Upper lobe of left lung (tissue), 6 donors: Measurements from ENCODE around the gene C12orf75. TPM values are rescaled to one million over a fixed set of nuclear protein-coding genes. Genes with fewer than 3 reads are reported as not detected.

ENCODE experiments used
- ATAC-seq, 2 donors: fragments of 200-7000 bp; cut with Tn5 transposase; one replicate each; pipeline ENCODE4 v1.9.1; 2022; ENCODE audit warnings: mild to moderate bottlenecking in 2 of 2, moderate library complexity in 2 of 2; ENCODE audit not compliant: low FRiP score in 2 of 2
- DNase-seq, 2 donors: peaks; one replicate each; pipeline ENCODE4 v3.0.0-alpha.2; 2019 to 2020
- H3K27ac ChIP-seq, 4 donors: fragments of 200-600 bp; sonication (generic); one replicate each; pipeline ENCODE4 v1.5.1; 2016 to 2019
- H3K27me3 ChIP-seq, 4 donors: fragments of 200-600 bp; sonication (generic); one replicate each; pipeline ENCODE4 v1.5.1; 2017 to 2019
- H3K36me3 ChIP-seq, 4 donors: fragments of 200-600 bp; sonication (generic); one replicate each; pipeline ENCODE4 v1.5.1; 2016 to 2019
- H3K4me1 ChIP-seq, 4 donors: fragments of 200-600 bp; sonication (generic); one replicate each; pipeline ENCODE4 v1.5.1; 2018 to 2019
- H3K4me3 ChIP-seq, 4 donors: fragments of 200-600 bp; sonication (generic); one replicate each; pipeline ENCODE4 v1.5.1; 2017 to 2019; ENCODE audit warnings: mild to moderate bottlenecking in 2 of 4, moderate library complexity in 1 of 4
- H3K9me3 ChIP-seq, 4 donors: fragments of 200-600 bp; sonication (generic); one replicate each; pipeline ENCODE4 v1.5.1; 2018 to 2019
- CTCF ChIP-seq, 6 experiments: fragments of 450-650 bp in 4 of 6; fragments of 200-600 bp in 2 of 6; sonication (generic) in 2 of 6; IDR thresholded peaks; one replicate each; pipeline ENCODE4 v1.5.1; 2016 to 2019; ENCODE audit warnings: antibody characterized with exemption in 6 of 6
- EP300 ChIP-seq, 4 donors: sonication (generic); formaldehyde crosslinking; IDR thresholded peaks; one replicate each; pipeline ENCODE4 v1.5.1; 2017; ENCODE audit warnings: antibody characterized with exemption in 4 of 4, control low read depth in 2 of 4
- POLR2A ChIP-seq, 4 donors: fragments of 450-650 bp; IDR thresholded peaks; one replicate each; pipeline ENCODE4 v1.5.1; 2016 to 2017; ENCODE audit warnings: antibody characterized with exemption in 4 of 4, mild to moderate bottlenecking in 2 of 4
- POLR2AphosphoS5 ChIP-seq, 2 donors: sonication (generic); formaldehyde crosslinking; IDR thresholded peaks; one replicate each; pipeline ENCODE4 v1.5.1; 2017; ENCODE audit warnings: antibody characterized with exemption in 2 of 2
- WGBS, 2 donors: methylation state at CpG; one replicate each; pipeline ENCODE4 v1.1.5; 2017 to 2018; 5-methylcytosine and 5-hydroxymethylcytosine counted together
- total RNA-seq, 6 donors: library from RNA; depleted of rRNA in 4 of 6; stranded (reverse); fragments of >200 nt in 4 of 6; gene quantifications; one replicate each; pipeline versions ENCODE4 v1.1.0 to v1.2.1, GENCODE V29; 2016 to 2021
- donor health status: DM: no; HTN: no; CAD: no; lungs with moderate emphysema.
- donor health status: DM: no; HTN: yes; CAD: no; lungs with severe emphysema.

C12orf75 gene
- total RNA-seq, 6 donors from 2014 or later = 1.0 to 15.0 (median 6.2) TPM

- Histone ChIP-seq H3K4me1 (no peaks in the 10 kb centered on the region), H3K36me3 (no peaks in the 10 kb centered on the region), H3K27me3 (no peaks in the 10 kb centered on the region), H3K27ac (no peak overlapping the region), H3K4me3 (no peak overlapping the region), H3K9me3 (no peaks in the 10 kb centered on the region)
- ATAC-seq (no peak), DNase-seq (no peak)
- 67 to 81% methylated on average over 1 of the region's 1 CpG for WGBS, 2 donors
- TF ChIP-seq POLR2A (IDR thresholded peaks at IDR 0.05) = no peak
- TF ChIP-seq EP300 (IDR thresholded peaks at IDR 0.05) = no peak
- TF ChIP-seq CTCF (IDR thresholded peaks at IDR 0.05) = no peak
- no peak for TF ChIP-seq POLR2AphosphoS5 (IDR thresholded peaks at IDR 0.05)
Observed at GRCh38 chr12:105287408-105287807, 43.1 kb upstream of the C12orf75 start.

- no peaks in the 10 kb centered on the region for H3K9me3 ChIP-seq
- H3K27ac ChIP-seq = no peak overlapping the region
- no peaks in the 10 kb centered on the region for H3K27me3 ChIP-seq
- TF ChIP-seq EP300 (IDR thresholded peaks at IDR 0.05) (no peak), POLR2A (IDR thresholded peaks at IDR 0.05) (no peak), POLR2AphosphoS5 (IDR thresholded peaks at IDR 0.05) (no peak), CTCF (IDR thresholded peaks at IDR 0.05) (no peak)
- ATAC-seq (no peak), DNase-seq (no peak)
- no peak overlapping the region for H3K4me3 ChIP-seq
- no peaks in the 10 kb centered on the region for H3K4me1 ChIP-seq
- WGBS, 2 donors = 70 to 90% methylated on average over 3 of the region's 3 CpGs
- no peaks in the 10 kb centered on the region for H3K36me3 ChIP-seq
Observed at GRCh38 chr12:105288311-105288996, 42.0 kb upstream of the C12orf75 start.

GRCh38 chr12:105289114-105289904, 41.2 kb upstream of the C12orf75 start:
- DNase-seq (no peak), ATAC-seq (no peak)
- Histone ChIP-seq H3K27me3 (no peaks in the 10 kb centered on the region), H3K36me3 (no peaks in the 10 kb centered on the region), H3K9me3 (no peaks in the 10 kb centered on the region), H3K4me3 (no peak overlapping the region), H3K27ac (no peak overlapping the region), H3K4me1 (no peaks in the 10 kb centered on the region)
- WGBS, 2 donors = 81 to 86% methylated on average over 6 of the region's 6 CpGs
- TF ChIP-seq CTCF (IDR thresholded peaks at IDR 0.05) (no peak), POLR2A (IDR thresholded peaks at IDR 0.05) (no peak), EP300 (IDR thresholded peaks at IDR 0.05) (no peak), POLR2AphosphoS5 (IDR thresholded peaks at IDR 0.05) (no peak)

GRCh38 chr12:105291531-105291930, 39.0 kb upstream of the C12orf75 start:
- no peaks in the 10 kb centered on the region for H3K4me1 ChIP-seq
- ATAC-seq = no peak
- no peak for DNase-seq
- H3K9me3 ChIP-seq = no peaks in the 10 kb centered on the region
- H3K36me3 ChIP-seq = no peaks in the 10 kb centered on the region
- no peaks in the 10 kb centered on the region for H3K27me3 ChIP-seq
- TF ChIP-seq POLR2A (IDR thresholded peaks at IDR 0.05) (no peak), CTCF (IDR thresholded peaks at IDR 0.05) (no peak), EP300 (IDR thresholded peaks at IDR 0.05) (no peak), POLR2AphosphoS5 (IDR thresholded peaks at IDR 0.05) (no peak)
- no peak overlapping the region for H3K27ac ChIP-seq
- no peak overlapping the region for H3K4me3 ChIP-seq
- 83 to 98% methylated on average over 2 of the region's 2 CpGs for WGBS, 2 donors
